ENCODE results near the gene CNNM3. TPM values are rescaled to one million over a fixed set of nuclear protein-coding genes. Genes with fewer than 3 reads are reported as not detected.

The CNNM3 gene
- total RNA-seq, 1 donor from 2014 or later, result 14.7 TPM

- H3K9me3 Mint-ChIP-seq (ENCODE audit: unreplicated experiment), result no peaks in the 10 kb centered on the region
- H3K27ac Mint-ChIP-seq (ENCODE audit: unreplicated experiment), result peak overlapping the region; percentile 94
- no peak for TF ChIP-seq CTCF (IDR thresholded peaks at IDR 0.05; ENCODE audit: unreplicated experiment)
Measured at GRCh38 chr2:96867756-96868554, 51.9 kb downstream of the CNNM3 start.

GRCh38 chr2:96868555-96869280 is 52.6 kb downstream of the CNNM3 start:
- peaks cover 36% of the 10 kb centered on the region for H3K36me3 Mint-ChIP-seq (ENCODE audit: low read depth, unreplicated experiment)

More at GRCh38 chr2:96867756-96868554, 51.9 kb downstream of the CNNM3 start:
- no peak for DNase-seq (ENCODE audit: low spot score)
- Mint-ChIP-seq H3K4me1 (ENCODE audit: unreplicated experiment) (peaks cover 50% of the 10 kb centered on the region), H3K27me3 (ENCODE audit: unreplicated experiment) (peaks cover 25% of the 10 kb centered on the region), H3K4me3 (ENCODE audit: unreplicated experiment) (peak overlapping the region; percentile 97), H3K36me3 (ENCODE audit: low read depth, unreplicated experiment) (peaks cover 41% of the 10 kb centered on the region)

GRCh38 chr2:96869281-96869821 is 53.3 kb downstream of the CNNM3 start:
- no peaks in the 10 kb centered on the region for H3K9me3 Mint-ChIP-seq (ENCODE audit: unreplicated experiment)
- H3K36me3 Mint-ChIP-seq (ENCODE audit: low read depth, unreplicated experiment), result peaks cover 36% of the 10 kb centered on the region
- DNase-seq (ENCODE audit: low spot score), result peak; percentile 54
- no peak overlapping the region for H3K4me3 Mint-ChIP-seq (ENCODE audit: unreplicated experiment)
- peaks cover 26% of the 10 kb centered on the region for H3K27me3 Mint-ChIP-seq (ENCODE audit: unreplicated experiment)
- peaks cover 56% of the 10 kb centered on the region for H3K4me1 Mint-ChIP-seq (ENCODE audit: unreplicated experiment)
- peak; percentile 26 for TF ChIP-seq CTCF (IDR thresholded peaks at IDR 0.05; ENCODE audit: unreplicated experiment)
- no peak overlapping the region for H3K27ac Mint-ChIP-seq (ENCODE audit: unreplicated experiment)

More at GRCh38 chr2:96868555-96869280, 52.6 kb downstream of the CNNM3 start:
- peak; percentile 70 for TF ChIP-seq CTCF (IDR thresholded peaks at IDR 0.05; ENCODE audit: unreplicated experiment)
- H3K27ac Mint-ChIP-seq (ENCODE audit: unreplicated experiment), result peak overlapping the region; percentile 94
- H3K4me3 Mint-ChIP-seq (ENCODE audit: unreplicated experiment), result peak overlapping the region; percentile 97
- peaks cover 50% of the 10 kb centered on the region for H3K4me1 Mint-ChIP-seq (ENCODE audit: unreplicated experiment)
- H3K27me3 Mint-ChIP-seq (ENCODE audit: unreplicated experiment), result peaks cover 22% of the 10 kb centered on the region
- no peaks in the 10 kb centered on the region for H3K9me3 Mint-ChIP-seq (ENCODE audit: unreplicated experiment)
- peak; percentile 92 for DNase-seq (ENCODE audit: low spot score)

- no peak for TF ChIP-seq CTCF (IDR thresholded peaks at IDR 0.05; ENCODE audit: unreplicated experiment)
- H3K4me1 Mint-ChIP-seq (ENCODE audit: unreplicated experiment), result peaks cover 63% of the 10 kb centered on the region
- H3K27ac Mint-ChIP-seq (ENCODE audit: unreplicated experiment), result peak within 1 kb of the TSS; percentile 86
- DNase-seq (ENCODE audit: low spot score), result peak; percentile 54
- H3K36me3 Mint-ChIP-seq (ENCODE audit: low read depth, unreplicated experiment), result peaks cover 36% of the 10 kb centered on the region
- peaks cover 28% of the 10 kb centered on the region for H3K27me3 Mint-ChIP-seq (ENCODE audit: unreplicated experiment)
- no peaks in the 10 kb centered on the region for H3K9me3 Mint-ChIP-seq (ENCODE audit: unreplicated experiment)
- H3K4me3 Mint-ChIP-seq (ENCODE audit: unreplicated experiment), result peak within 1 kb of the TSS; percentile 94
Measured at GRCh38 chr2:96869822-96870625, 54.0 kb downstream of the CNNM3 start, which contains the start of gene SEMA4C. SEMA4C (minus strand) TSS chr2:96870080; CDS start chr2:96867886, 2,194 bp downstream.

All from endothelial cell (in vitro differentiated cells).